Adrenal gland (tissue), 5 donors: ENCODE results near the gene PCDHGB1.

ENCODE experiments used
- POLR2A ChIP-seq, 2 donors: fragments of 450-650 bp; IDR thresholded peaks; one replicate each; pipeline ENCODE4 v1.6.1; 2017; ENCODE audit warnings: antibody characterized with exemption in 2 of 2, mild to moderate bottlenecking in 2 of 2, moderate library complexity in 1 of 2
- TF ChIP-seq, protein P1 (sequence below), 6 experiments: fragments of 450-650 bp in 4 of 6; fragments of 200-600 bp in 2 of 6; sonication (generic) in 1 of 6; IDR thresholded peaks; 1 replicate in 5 of 6; 2 replicates in 1 of 6; pipeline versions ENCODE4 v1.5.1 to v1.8.0; 2016 to 2021; ENCODE audit warnings: antibody characterized with exemption in 6 of 6, mild to moderate bottlenecking in 2 of 6, moderate library complexity in 1 of 6
- donor health status: DM: no; HTN: no; CAD: no.

DNA sequence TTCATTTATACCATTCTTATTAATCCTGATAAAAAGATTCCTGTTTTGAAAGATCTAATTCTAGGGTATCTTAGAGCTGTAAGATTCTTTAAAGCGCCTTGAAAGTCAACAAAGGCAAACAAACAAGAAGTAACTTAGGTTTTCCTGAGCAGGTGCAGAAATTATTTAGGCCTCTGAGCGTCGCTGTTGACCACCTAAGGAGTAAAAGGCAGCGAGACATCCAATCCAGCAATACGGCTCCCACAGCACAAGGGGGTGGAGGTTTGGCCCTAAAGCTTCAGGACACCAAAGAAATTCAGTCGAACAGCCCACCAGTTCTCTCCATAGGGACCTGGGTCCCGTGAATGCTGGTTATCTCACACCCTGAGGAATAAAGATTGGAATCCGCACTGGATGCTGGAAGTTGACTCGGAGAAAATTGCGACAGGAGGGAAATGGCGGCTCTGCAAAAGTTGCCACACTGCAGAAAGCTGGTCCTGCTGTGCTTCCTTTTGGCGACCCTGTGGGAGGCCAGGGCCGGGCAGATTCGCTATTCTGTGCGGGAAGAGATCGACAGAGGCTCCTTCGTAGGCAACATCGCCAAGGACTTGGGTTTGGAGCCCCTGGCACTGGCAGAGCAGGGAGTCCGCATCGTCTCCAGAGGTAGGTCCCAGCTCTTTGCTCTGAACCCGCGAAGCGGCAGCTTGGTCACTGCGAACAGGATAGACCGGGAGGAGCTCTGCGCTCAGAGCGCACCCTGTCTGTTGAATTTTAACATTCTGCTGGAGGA, 11.2 kb upstream of the PCDHGB1 start, which contains the start of gene PCDHGA2:
- TF ChIP-seq, protein P1, sequence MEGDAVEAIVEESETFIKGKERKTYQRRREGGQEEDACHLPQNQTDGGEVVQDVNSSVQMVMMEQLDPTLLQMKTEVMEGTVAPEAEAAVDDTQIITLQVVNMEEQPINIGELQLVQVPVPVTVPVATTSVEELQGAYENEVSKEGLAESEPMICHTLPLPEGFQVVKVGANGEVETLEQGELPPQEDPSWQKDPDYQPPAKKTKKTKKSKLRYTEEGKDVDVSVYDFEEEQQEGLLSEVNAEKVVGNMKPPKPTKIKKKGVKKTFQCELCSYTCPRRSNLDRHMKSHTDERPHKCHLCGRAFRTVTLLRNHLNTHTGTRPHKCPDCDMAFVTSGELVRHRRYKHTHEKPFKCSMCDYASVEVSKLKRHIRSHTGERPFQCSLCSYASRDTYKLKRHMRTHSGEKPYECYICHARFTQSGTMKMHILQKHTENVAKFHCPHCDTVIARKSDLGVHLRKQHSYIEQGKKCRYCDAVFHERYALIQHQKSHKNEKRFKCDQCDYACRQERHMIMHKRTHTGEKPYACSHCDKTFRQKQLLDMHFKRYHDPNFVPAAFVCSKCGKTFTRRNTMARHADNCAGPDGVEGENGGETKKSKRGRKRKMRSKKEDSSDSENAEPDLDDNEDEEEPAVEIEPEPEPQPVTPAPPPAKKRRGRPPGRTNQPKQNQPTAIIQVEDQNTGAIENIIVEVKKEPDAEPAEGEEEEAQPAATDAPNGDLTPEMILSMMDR (IDR thresholded peaks at IDR 0.05), result peak in 3 of 6 experiments; percentile 30 to 43 (median 37)
- TF ChIP-seq POLR2A (IDR thresholded peaks at IDR 0.05), result no peak
